A172 (cell line): ENCODE results near the gene PRR9. TPM values are rescaled to one million over a fixed set of nuclear protein-coding genes. Genes with fewer than 3 reads are reported as not detected.

Source experiments
- DNase-seq: peaks from one replicate; pipeline ENCODE4 v3.0.0-alpha.2; 2015; ENCODE audit warnings: low spot score
- total RNA-seq: library from RNA; depleted of rRNA; stranded (reverse); fragments of >200 nt; shearing (Covaris generic); gene quantifications from 2 replicates; pipeline ENCODE4 v1.2.3, GENCODE V29; 2014; rRNA removed

PRR9 gene
- total RNA-seq, 1 experiment from 2014 or later = not detected

GRCh38 chr1:153262462-153263157 lies 45.2 kb downstream of the PRR9 start:
- DNase-seq = no peak

DNA sequence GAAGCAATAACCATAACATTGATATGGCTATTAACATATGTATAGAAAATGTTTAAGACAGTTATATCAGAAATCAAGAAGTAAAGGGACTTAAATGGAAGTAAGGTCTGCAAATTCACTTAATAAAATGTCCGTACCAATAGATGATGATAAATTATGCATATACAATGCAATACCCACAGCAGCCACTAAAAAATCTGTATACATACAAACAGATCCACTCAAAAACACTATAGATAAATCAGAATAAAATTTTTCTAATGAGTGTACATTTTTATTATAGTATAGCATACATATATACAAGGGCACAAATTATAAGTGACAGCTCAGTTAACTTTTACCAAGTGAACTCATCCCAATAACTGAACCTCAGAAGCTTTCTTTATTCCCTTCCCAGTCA lies 48.1 kb downstream of the PRR9 start:
- DNase-seq = no peak

Other genes with a start within 250 kb of the PRR9 start
- not detected in 2 replicates for gene SPRR4, start 246.9 kb upstream of the PRR9 start, total RNA-seq
- not detected in 2 replicates for gene SPRR1A, start 233.5 kb upstream of the PRR9 start, total RNA-seq
- gene SPRR3, start 215.8 kb upstream of the PRR9 start, total RNA-seq = not detected in 2 replicates
- not detected in 2 replicates for gene SPRR1B, start 186.4 kb upstream of the PRR9 start, total RNA-seq
- not detected in 2 replicates for gene SPRR2D, start 176.5 kb upstream of the PRR9 start, total RNA-seq
- not detected in 2 replicates for gene SPRR2A, start 160.1 kb upstream of the PRR9 start, total RNA-seq
- gene SPRR2B, start 146.0 kb upstream of the PRR9 start, total RNA-seq = not detected in 2 replicates
- gene SPRR2E, start 123.1 kb upstream of the PRR9 start, total RNA-seq = not detected in 2 replicates
- gene SPRR2F, start 104.1 kb upstream of the PRR9 start, total RNA-seq = not detected in 2 replicates
- gene SPRR2G, start 66.7 kb upstream of the PRR9 start, total RNA-seq = not detected in 2 replicates
- gene LELP1, start 14.2 kb upstream of the PRR9 start, total RNA-seq = not detected in 2 replicates
- gene LORICRIN, start 42.1 kb downstream of the PRR9 start, total RNA-seq = not detected in 2 replicates
- not detected in 2 replicates for gene PGLYRP3, start 95.4 kb downstream of the PRR9 start, total RNA-seq
- gene PGLYRP4, start 131.3 kb downstream of the PRR9 start, total RNA-seq = not detected in 2 replicates
- not detected in 2 replicates for gene S100A9, start 140.3 kb downstream of the PRR9 start, total RNA-seq
- not detected in 2 replicates for gene S100A12, start 158.0 kb downstream of the PRR9 start, total RNA-seq
- not detected in 2 replicates for gene S100A8, start 173.5 kb downstream of the PRR9 start, total RNA-seq
- gene S100A7A, start 198.9 kb downstream of the PRR9 start, total RNA-seq = not detected in 2 replicates
- gene S100A7, start 243.1 kb downstream of the PRR9 start, total RNA-seq = not detected in 2 replicates